Natural killer cell (primary cell): Measurements from ENCODE around the gene ARHGAP30. TPM values are rescaled to one million over a fixed set of nuclear protein-coding genes. Genes with fewer than 3 reads are reported as not detected.

Source experiments
- ATAC-seq, 3 donors: fragments of 150-1000 bp in 2 of 3; fragments of 200-7000 bp in 1 of 3; cut with Tn5 transposase; 1 replicate in 1 of 3; 2 replicates in 2 of 3; pipeline ENCODE4 v1.10.0; 2021; ENCODE audit warnings: mild to moderate bottlenecking in 2 of 3, moderate library complexity in 2 of 3
- DNase-seq, 2 donors: peaks; one replicate each; pipeline versions ENCODE4 v3.0.0 to v3.0.0-alpha.2; 2013 to 2021; ENCODE audit warnings: mixed read lengths in 1 of 2
- H3K27ac ChIP-seq: one replicate; pipeline ENCODE4 v1.5.1; 2013; ENCODE audit warnings: mild to moderate bottlenecking, low read length
- H3K27me3 ChIP-seq: one replicate; pipeline ENCODE4 v1.6.1; 2013; ENCODE audit warnings: low read length; ENCODE audit not compliant: control insufficient read depth, insufficient read depth
- H3K36me3 ChIP-seq: one replicate; pipeline ENCODE4 v1.6.1; 2013; ENCODE audit warnings: low read length; ENCODE audit not compliant: control insufficient read depth, insufficient read depth
- H3K4me1 ChIP-seq: one replicate; pipeline ENCODE4 v1.6.1; 2013; ENCODE audit warnings: low read length; ENCODE audit not compliant: control insufficient read depth, insufficient read depth
- H3K4me3 ChIP-seq: one replicate; pipeline ENCODE4 v1.5.1; 2013; ENCODE audit warnings: low read length
- H3K9me3 ChIP-seq: one replicate; pipeline ENCODE4 v1.6.1; 2013; ENCODE audit warnings: low read length; ENCODE audit not compliant: control insufficient read depth, insufficient read depth
- H3K27ac Mint-ChIP-seq, 2 donors: one replicate each; pipeline ENCODE4 v1.8.0; 2022; ENCODE audit warnings: mild to moderate bottlenecking in 2 of 2, mixed read lengths in 2 of 2, moderate library complexity in 1 of 2
- H3K27me3 Mint-ChIP-seq, 2 donors: one replicate each; pipeline ENCODE4 v1.8.0; 2022; ENCODE audit warnings: low read depth in 2 of 2, mixed read lengths in 2 of 2
- H3K36me3 Mint-ChIP-seq: one replicate; pipeline ENCODE4 v1.8.0; 2022; ENCODE audit warnings: mixed read lengths
- H3K4me1 Mint-ChIP-seq, 2 donors: one replicate each; pipeline ENCODE4 v1.8.0; 2022; ENCODE audit warnings: mixed read lengths in 2 of 2
- H3K4me3 Mint-ChIP-seq: one replicate; pipeline ENCODE4 v1.8.0; 2022; ENCODE audit warnings: mild to moderate bottlenecking, moderate library complexity, mixed read lengths
- H3K9me3 Mint-ChIP-seq, 2 donors: one replicate each; pipeline ENCODE4 v1.8.0; 2022; ENCODE audit warnings: mixed read lengths in 2 of 2
- CTCF ChIP-seq: fragments of 200-600 bp; IDR thresholded peaks from one replicate; pipeline ENCODE4 v1.8.0; 2022; ENCODE audit warnings: antibody characterized with exemption
- WGBS: methylation state at CpG from one replicate; pipeline ENCODE4 v1.1.7; 2013; ENCODE audit warnings: missing lambda C conversion rate; ENCODE audit not compliant: insufficient coverage; 5-methylcytosine and 5-hydroxymethylcytosine counted together
- intact Hi-C: fragments of 100-400 bp; cut with micrococcal nuclease; formaldehyde crosslinking; loops from one replicate; pipeline ENCODE4 v1.14.2; 2022
- total RNA-seq, 4 donors: library from RNA; stranded (reverse); fragments of 120-200 nt in 1 of 4; gene quantifications; one replicate each; pipeline versions ENCODE4 v1.2.3 to v1.2.4, GENCODE V29; 2013 to 2022

The ARHGAP30 gene
- total RNA-seq, 3 donors from 2014 or later (not counting 1 experiment from before 2014, with no cell fraction given) = 246 to 310 (median 272) TPM

GRCh38 chr1:161096015-161096414, 26.3 kb upstream of the ARHGAP30 start:
- intact Hi-C loops = loop anchor here (5.0 kb wide), 2 partner anchors 99 to 329 kb away; no protein-coding TSS in a partner anchor
- 93% methylated on average over 2 of the region's 2 CpGs for WGBS
- Histone ChIP-seq H3K27me3 (no peaks in the 10 kb centered on the region), H3K27ac (no peak overlapping the region), H3K9me3 (peaks cover 2% of the 10 kb centered on the region), H3K4me1 (peaks cover 21% of the 10 kb centered on the region), H3K36me3 (peaks cover 8% of the 10 kb centered on the region), H3K4me3 (no peak overlapping the region)
- no peak for ATAC-seq
- TF ChIP-seq CTCF = no peak
- Mint-ChIP-seq H3K36me3 (peaks cover 6% of the 10 kb centered on the region), H3K27me3 (peaks cover 0 to 11% of the 10 kb centered on the region in 2 donors), H3K4me3 (no peak overlapping the region), H3K27ac (peak overlapping the region; percentile 97 to 100), H3K9me3 (peaks cover 2 to 3% of the 10 kb centered on the region in 2 donors), H3K4me1 (peaks cover 22% of the 10 kb centered on the region in 2 donors)
- no peak for DNase-seq

GRCh38 chr1:161095230-161095629, 25.5 kb upstream of the ARHGAP30 start:
- peaks cover 2% of the 10 kb centered on the region for H3K9me3 ChIP-seq
- H3K27me3 ChIP-seq = no peaks in the 10 kb centered on the region
- Mint-ChIP-seq H3K9me3 (peaks cover 2 to 3% of the 10 kb centered on the region in 2 donors), H3K27me3 (peaks cover 0 to 11% of the 10 kb centered on the region in 2 donors), H3K27ac (peak overlapping the region in 1 of 2 donors; percentile 97), H3K36me3 (peaks cover 6% of the 10 kb centered on the region), H3K4me1 (peaks cover 22% of the 10 kb centered on the region in 2 donors), H3K4me3 (peak overlapping the region; percentile 42)
- no peak overlapping the region for H3K27ac ChIP-seq
- TF ChIP-seq CTCF = no peak
- H3K4me3 ChIP-seq = no peak overlapping the region
- no peak for ATAC-seq
- peaks cover 21% of the 10 kb centered on the region for H3K4me1 ChIP-seq
- peaks cover 4% of the 10 kb centered on the region for H3K36me3 ChIP-seq
- intact Hi-C loops = loop anchor here (5.0 kb wide), 2 partner anchors 98 to 328 kb away; no protein-coding TSS in a partner anchor
- WGBS = 95% methylated on average over 6 of the region's 6 CpGs
- no peak for DNase-seq

- H3K36me3 ChIP-seq = peaks cover 3% of the 10 kb centered on the region
- peaks cover 21% of the 10 kb centered on the region for H3K4me1 ChIP-seq
- no peak overlapping the region for H3K27ac ChIP-seq
- H3K27me3 ChIP-seq = no peaks in the 10 kb centered on the region
- ATAC-seq = no peak
- Mint-ChIP-seq H3K27ac (no peak overlapping the region), H3K4me3 (peak overlapping the region; percentile 35), H3K4me1 (peaks cover 22% of the 10 kb centered on the region in 2 donors), H3K27me3 (peaks cover 0 to 11% of the 10 kb centered on the region in 2 donors), H3K36me3 (peaks cover 6% of the 10 kb centered on the region), H3K9me3 (peaks cover 2 to 3% of the 10 kb centered on the region in 2 donors)
- H3K9me3 ChIP-seq = peaks cover 2% of the 10 kb centered on the region
- 82% methylated on average over 9 of the region's 14 CpGs for WGBS
- intact Hi-C loops = no loop called here
- no peak for TF ChIP-seq CTCF
- DNase-seq = no peak
- no peak overlapping the region for H3K4me3 ChIP-seq
These were observed 24.8 kb upstream of the ARHGAP30 start for GRCh38 chr1:161094481-161094880.

- no peak for TF ChIP-seq CTCF
- intact Hi-C loops = no loop called here
- Mint-ChIP-seq H3K4me1 (peaks cover 8% of the 10 kb centered on the region in 2 donors), H3K4me3 (no peak overlapping the region), H3K27ac (no peak overlapping the region), H3K36me3 (peaks cover 3% of the 10 kb centered on the region), H3K27me3 (peaks cover 0 to 10% of the 10 kb centered on the region in 2 donors), H3K9me3 (peaks cover 1 to 2% of the 10 kb centered on the region in 2 donors)
- WGBS = 85% methylated on average over 3 of the region's 3 CpGs
- peaks cover 2% of the 10 kb centered on the region for H3K9me3 ChIP-seq
- no peaks in the 10 kb centered on the region for H3K36me3 ChIP-seq
- H3K27ac ChIP-seq = no peak overlapping the region
- DNase-seq = no peak
- H3K27me3 ChIP-seq = no peaks in the 10 kb centered on the region
- no peak overlapping the region for H3K4me3 ChIP-seq
- peaks cover 8% of the 10 kb centered on the region for H3K4me1 ChIP-seq
- no peak for ATAC-seq
These were observed 22.9 kb upstream of the ARHGAP30 start for GRCh38 chr1:161092621-161093028.
